ENCODE measurements around the gene TSPAN11.

The TSPAN11 gene

GRCh38 chr12:30982413-30982812, 55.9 kb downstream of the TSPAN11 start:
- no peak for DNase-seq

GRCh38 chr12:30985814-30986452, 59.4 kb downstream of the TSPAN11 start:
- no peak for DNase-seq

- DNase-seq = no peak
Observed at GRCh38 chr12:30988086-30988485, 61.5 kb downstream of the TSPAN11 start.

GRCh38 chr12:30988646-30989286, 62.2 kb downstream of the TSPAN11 start:
- no peak for DNase-seq

- DNase-seq = peak; percentile 68
Observed at GRCh38 chr12:30989754-30990153, 63.2 kb downstream of the TSPAN11 start.

- no peak for DNase-seq
Observed at GRCh38 chr12:30990316-30990715, 63.8 kb downstream of the TSPAN11 start.

- DNase-seq = no peak
Observed at GRCh38 chr12:30990776-30991175, 64.2 kb downstream of the TSPAN11 start.

- DNase-seq = no peak
Observed at GRCh38 chr12:30991466-30991865, 64.9 kb downstream of the TSPAN11 start.

- DNase-seq = no peak
Observed at GRCh38 chr12:30992381-30992780, 65.8 kb downstream of the TSPAN11 start.

- no peak for DNase-seq
Observed at GRCh38 chr12:30993766-30994165, 67.2 kb downstream of the TSPAN11 start.

- DNase-seq = no peak
Observed at GRCh38 chr12:30994274-30994673, 67.7 kb downstream of the TSPAN11 start.

GRCh38 chr12:30996255-30996654, 69.7 kb downstream of the TSPAN11 start:
- DNase-seq = no peak

GRCh38 chr12:30996752-30997151, 70.2 kb downstream of the TSPAN11 start:
- DNase-seq = no peak

- no peak for DNase-seq
Observed at GRCh38 chr12:30997685-30998440, 71.3 kb downstream of the TSPAN11 start.

GRCh38 chr12:30999011-30999410, 72.5 kb downstream of the TSPAN11 start:
- no peak for DNase-seq

GRCh38 chr12:30999723-31000122, 73.2 kb downstream of the TSPAN11 start:
- DNase-seq = no peak

- DNase-seq = no peak
Observed at GRCh38 chr12:31000751-31001150, 74.2 kb downstream of the TSPAN11 start.

GRCh38 chr12:31001581-31002360, 75.2 kb downstream of the TSPAN11 start:
- DNase-seq = no peak

- no peak for DNase-seq
Observed at GRCh38 chr12:31002361-31002725, 75.8 kb downstream of the TSPAN11 start.

GRCh38 chr12:31002999-31003398, 76.5 kb downstream of the TSPAN11 start:
- no peak for DNase-seq

GRCh38 chr12:31003861-31004640, 77.5 kb downstream of the TSPAN11 start:
- no peak for DNase-seq

GRCh38 chr12:31004666-31005065, 78.1 kb downstream of the TSPAN11 start:
- no peak for DNase-seq

Measured in NCI-H510A (cell line).